22Rv1 (cell line): ENCODE results near the gene UNC13D.
A peak's percentile ranks its signal among the peaks of the same experiment; 100 is the strongest.

Source experiments
- H3K27ac ChIP-seq: fragments of 450-650 bp; 2 replicates; pipeline ENCODE4 v1.5.1; 2017
- ZFX ChIP-seq: fragments of 450-650 bp; IDR thresholded peaks from 2 replicates; pipeline ENCODE4 v1.6.1; 2017; ENCODE audit warnings: antibody characterized with exemption, borderline replicate concordance
- TF ChIP-seq, protein P1 (sequence below): fragments of 450-650 bp; IDR thresholded peaks from 2 replicates; pipeline ENCODE4 v1.5.1; 2017; ENCODE audit warnings: mild to moderate bottlenecking

Gene UNC13D

GRCh38 chr17:75832164-75832651, 12.0 kb downstream of the UNC13D start:
- no peak overlapping the region for H3K27ac ChIP-seq
- TF ChIP-seq ZFX: no peak
- TF ChIP-seq, protein P1, sequence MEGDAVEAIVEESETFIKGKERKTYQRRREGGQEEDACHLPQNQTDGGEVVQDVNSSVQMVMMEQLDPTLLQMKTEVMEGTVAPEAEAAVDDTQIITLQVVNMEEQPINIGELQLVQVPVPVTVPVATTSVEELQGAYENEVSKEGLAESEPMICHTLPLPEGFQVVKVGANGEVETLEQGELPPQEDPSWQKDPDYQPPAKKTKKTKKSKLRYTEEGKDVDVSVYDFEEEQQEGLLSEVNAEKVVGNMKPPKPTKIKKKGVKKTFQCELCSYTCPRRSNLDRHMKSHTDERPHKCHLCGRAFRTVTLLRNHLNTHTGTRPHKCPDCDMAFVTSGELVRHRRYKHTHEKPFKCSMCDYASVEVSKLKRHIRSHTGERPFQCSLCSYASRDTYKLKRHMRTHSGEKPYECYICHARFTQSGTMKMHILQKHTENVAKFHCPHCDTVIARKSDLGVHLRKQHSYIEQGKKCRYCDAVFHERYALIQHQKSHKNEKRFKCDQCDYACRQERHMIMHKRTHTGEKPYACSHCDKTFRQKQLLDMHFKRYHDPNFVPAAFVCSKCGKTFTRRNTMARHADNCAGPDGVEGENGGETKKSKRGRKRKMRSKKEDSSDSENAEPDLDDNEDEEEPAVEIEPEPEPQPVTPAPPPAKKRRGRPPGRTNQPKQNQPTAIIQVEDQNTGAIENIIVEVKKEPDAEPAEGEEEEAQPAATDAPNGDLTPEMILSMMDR: no peak

DNA sequence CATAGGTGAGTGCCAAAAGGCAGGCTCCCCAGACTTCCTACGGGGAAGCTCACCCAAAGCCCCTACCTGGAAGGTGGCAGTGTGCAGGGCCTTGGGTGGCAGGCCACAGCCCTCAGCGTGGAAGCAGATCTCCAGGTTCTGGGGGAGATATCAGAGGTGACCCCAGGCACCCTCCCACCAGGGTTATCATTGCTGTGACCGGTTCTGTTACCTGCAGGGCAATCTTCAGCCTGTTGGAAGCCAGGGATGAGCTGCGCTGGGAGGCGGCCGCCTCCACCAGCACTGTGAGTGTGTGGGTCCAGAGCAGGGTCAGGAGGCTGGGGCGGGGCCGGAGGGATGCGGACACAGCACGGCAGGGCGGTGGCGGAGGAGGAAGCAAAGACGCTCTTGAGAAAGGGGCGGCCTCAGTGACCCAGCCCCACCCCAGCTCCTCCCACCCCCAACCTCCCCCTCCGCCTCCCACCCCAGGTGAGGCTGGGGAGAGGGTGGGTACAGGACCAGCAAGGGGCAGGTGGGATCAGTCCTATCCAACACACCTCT, 13.1 kb downstream of the UNC13D start:
- TF ChIP-seq ZFX: no peak
- TF ChIP-seq, protein P1: no peak
- H3K27ac ChIP-seq: no peak overlapping the region

GRCh38 chr17:75830164-75831031, 13.8 kb downstream of the UNC13D start:
- TF ChIP-seq ZFX: no peak
- TF ChIP-seq, protein P1: peak; percentile 78
- no peak overlapping the region for H3K27ac ChIP-seq

DNA sequence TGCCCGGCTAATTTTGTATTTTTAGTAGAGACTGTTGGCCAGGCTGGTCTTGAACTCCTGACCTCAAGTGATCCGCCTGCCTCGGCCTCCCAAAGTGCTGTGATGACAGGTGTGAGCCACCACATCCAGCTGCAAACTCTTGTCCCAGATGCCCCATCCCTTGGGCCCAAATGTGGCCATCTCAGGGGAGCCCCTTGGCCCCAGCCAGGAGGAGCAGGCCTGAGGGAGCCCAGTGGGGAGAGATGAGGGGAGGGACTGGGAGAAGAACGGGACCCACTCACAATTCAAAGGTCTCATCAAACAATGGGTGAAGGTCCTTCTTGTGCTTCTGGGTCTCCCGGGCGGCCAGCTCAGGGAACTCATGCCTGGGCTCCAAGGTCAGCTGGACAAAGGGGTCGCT, 14.5 kb downstream of the UNC13D start:
- no peak overlapping the region for H3K27ac ChIP-seq
- TF ChIP-seq, protein P1: no peak
- TF ChIP-seq ZFX: no peak

DNA sequence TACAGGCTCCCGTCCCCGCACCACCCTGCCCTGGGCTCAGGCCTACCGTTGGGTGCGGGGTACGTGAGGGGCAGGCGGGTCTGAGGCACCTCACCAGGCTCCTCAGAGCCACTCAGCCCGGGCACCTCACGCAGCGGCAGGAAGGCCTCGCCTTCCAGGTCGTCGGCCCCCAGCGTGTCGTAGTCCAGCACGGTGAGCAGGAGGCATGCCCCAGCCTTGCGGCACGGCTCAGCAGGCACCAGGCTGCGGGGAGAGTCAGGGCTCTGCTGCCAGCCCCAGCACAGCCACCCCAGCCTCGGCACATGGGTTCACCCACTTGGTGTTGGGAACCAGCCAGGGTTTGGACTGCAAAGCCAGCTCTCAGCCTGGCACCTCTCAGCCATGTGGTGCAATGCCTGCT, 15.5 kb downstream of the UNC13D start:
- H3K27ac ChIP-seq: no peak overlapping the region; the same call in 1 of the 2 replicates

GRCh38 chr17:75828076-75828400, 16.2 kb downstream of the UNC13D start:
- TF ChIP-seq ZFX: no peak
- TF ChIP-seq, protein P1: no peak

More for the DNA sequence above, 15.5 kb downstream of the UNC13D start:
- TF ChIP-seq, protein P1: no peak
- no peak for TF ChIP-seq ZFX

More at GRCh38 chr17:75828076-75828400, 16.2 kb downstream of the UNC13D start:
- peak overlapping the region; percentile 57 for H3K27ac ChIP-seq
